ACC112 (cell line): ENCODE results near the gene CACNA1H.

Experiments used
- H2AFZ ChIP-seq: fragments of 200-600 bp; sonication (generic); one replicate; pipeline ENCODE4 v1.6.0; 2017; ENCODE audit warnings: antibody characterized with exemption, low read length; ENCODE audit not compliant: unreplicated experiment
- H3K27ac ChIP-seq: fragments of 200-600 bp; sonication (generic); 2 replicates; pipeline ENCODE4 v1.5.1; 2014; ENCODE audit warnings: low read depth, mild to moderate bottlenecking, antibody characterized with exemption, low read length, moderate library complexity
- H3K27me3 ChIP-seq: fragments of 200-600 bp; sonication (generic); 2 replicates; pipeline ENCODE4 v1.6.1; 2014; ENCODE audit warnings: mild to moderate bottlenecking, antibody characterized with exemption, low read length, moderate library complexity, mixed read lengths; ENCODE audit not compliant: insufficient read depth
- H3K36me3 ChIP-seq: fragments of 200-600 bp; sonication (generic); 2 replicates; pipeline ENCODE4 v1.6.1; 2016; ENCODE audit warnings: mild to moderate bottlenecking, antibody characterized with exemption, low read length, moderate library complexity, mixed read lengths; ENCODE audit not compliant: insufficient read depth
- H3K4me1 ChIP-seq: fragments of 200-600 bp; sonication (generic); one replicate; pipeline ENCODE4 v1.6.1; 2016; ENCODE audit warnings: low read length, mixed read lengths; ENCODE audit not compliant: insufficient read depth, unreplicated experiment, control insufficient read depth
- H3K4me3 ChIP-seq: fragments of 200-600 bp; sonication (generic); 2 replicates; pipeline ENCODE4 v1.5.1; 2014; ENCODE audit warnings: mild to moderate bottlenecking, low read depth, low read length
- H3K79me2 ChIP-seq: fragments of 200-600 bp; sonication (generic); one replicate; pipeline ENCODE4 v1.6.0; 2016; ENCODE audit warnings: low read length; ENCODE audit not compliant: control insufficient read depth, unreplicated experiment, insufficient read depth

Gene CACNA1H

GRCh38 chr16:1123525-1124230 lies 29.2 kb upstream of the CACNA1H start:
- Histone ChIP-seq H3K79me2 (no peaks in the 10 kb centered on the region), H3K4me3 (no peak overlapping the region), H2AFZ (no peak overlapping the region), H3K36me3 (no peaks in the 10 kb centered on the region), H3K27me3 (no peaks in the 10 kb centered on the region), H3K27ac (no peak overlapping the region), H3K4me1 (no peaks in the 10 kb centered on the region)

GRCh38 chr16:1124291-1124690 lies 28.6 kb upstream of the CACNA1H start:
- Histone ChIP-seq H3K27me3 (no peaks in the 10 kb centered on the region), H3K4me1 (no peaks in the 10 kb centered on the region), H3K27ac (no peak overlapping the region), H2AFZ (no peak overlapping the region), H3K36me3 (no peaks in the 10 kb centered on the region), H3K79me2 (no peaks in the 10 kb centered on the region), H3K4me3 (no peak overlapping the region)

DNA sequence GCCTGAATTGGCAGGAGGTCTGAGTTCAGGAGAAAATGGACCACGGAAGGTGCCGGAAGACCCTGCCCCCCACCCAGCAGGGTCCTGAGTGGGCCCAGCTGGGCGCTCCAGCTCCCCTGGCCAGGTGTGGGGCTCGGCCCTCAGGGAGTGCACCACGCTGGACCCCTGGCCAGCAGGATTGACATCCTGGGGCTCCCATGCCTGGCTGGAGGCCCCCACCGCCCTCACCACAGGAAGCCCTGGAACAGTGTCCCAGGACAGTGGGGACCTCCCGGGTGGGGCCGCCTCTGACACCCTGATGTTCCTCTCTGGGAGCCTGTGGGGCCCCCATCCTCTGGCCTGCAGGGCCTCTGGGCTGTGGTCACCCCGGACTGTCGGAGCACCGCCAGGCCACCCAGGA lies 28.1 kb upstream of the CACNA1H start:
- Histone ChIP-seq H3K36me3 (no peaks in the 10 kb centered on the region), H2AFZ (no peak overlapping the region), H3K79me2 (no peaks in the 10 kb centered on the region), H3K4me3 (no peak overlapping the region), H3K27ac (no peak overlapping the region), H3K4me1 (no peaks in the 10 kb centered on the region), H3K27me3 (no peaks in the 10 kb centered on the region)

DNA sequence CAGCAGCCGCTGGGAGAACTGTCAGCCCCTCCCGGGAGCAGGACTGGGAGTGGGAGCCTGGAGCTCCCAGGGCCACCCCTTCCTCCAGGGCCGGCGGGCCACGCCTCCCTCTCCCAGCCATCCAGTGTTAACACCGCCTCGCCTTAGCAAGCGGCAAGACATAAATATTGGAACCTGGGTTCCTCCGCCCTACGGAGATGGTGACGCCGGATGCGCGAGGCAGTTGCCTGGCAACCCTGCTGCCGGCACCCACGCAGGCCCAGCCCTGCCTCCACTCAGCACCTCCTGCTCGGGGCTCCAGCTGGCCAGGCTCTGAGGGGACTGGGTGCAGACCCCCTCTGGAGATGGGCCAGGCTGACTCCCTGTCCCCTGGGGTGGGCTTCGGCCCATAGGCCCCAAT lies 27.4 kb upstream of the CACNA1H start:
- Histone ChIP-seq H2AFZ (no peak overlapping the region), H3K36me3 (no peaks in the 10 kb centered on the region), H3K4me1 (no peaks in the 10 kb centered on the region), H3K79me2 (no peaks in the 10 kb centered on the region), H3K4me3 (no peak overlapping the region), H3K27me3 (no peaks in the 10 kb centered on the region), H3K27ac (no peak overlapping the region)

GRCh38 chr16:1126044-1126443 lies 26.9 kb upstream of the CACNA1H start:
- Histone ChIP-seq H3K79me2 (no peaks in the 10 kb centered on the region), H3K4me3 (no peak overlapping the region), H3K27me3 (no peaks in the 10 kb centered on the region), H3K27ac (no peak overlapping the region), H3K4me1 (no peaks in the 10 kb centered on the region), H2AFZ (no peak overlapping the region), H3K36me3 (no peaks in the 10 kb centered on the region)

DNA sequence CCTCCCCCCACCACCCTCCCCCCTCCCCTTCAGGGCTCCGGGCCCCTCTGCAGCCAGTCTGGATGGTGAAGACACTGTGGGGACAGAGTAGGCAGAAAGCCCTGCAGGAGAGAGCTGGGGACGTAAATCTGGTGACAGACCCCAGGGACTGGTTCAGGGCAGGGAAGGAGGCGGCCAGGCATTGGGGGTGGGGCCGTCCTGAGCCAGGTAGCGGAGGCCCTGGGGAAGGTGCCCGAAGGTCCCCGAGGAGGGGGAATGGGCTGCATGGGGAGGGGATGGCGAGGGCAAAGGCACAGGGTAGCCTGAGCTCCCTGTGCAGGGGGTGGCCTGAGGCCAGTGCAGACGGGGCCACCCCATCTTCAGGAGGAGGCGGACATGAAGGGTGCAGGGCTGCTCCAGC lies 26.3 kb upstream of the CACNA1H start:
- Histone ChIP-seq H3K4me3 (no peak overlapping the region), H3K27me3 (no peaks in the 10 kb centered on the region), H3K36me3 (no peaks in the 10 kb centered on the region), H2AFZ (no peak overlapping the region), H3K4me1 (no peaks in the 10 kb centered on the region), H3K79me2 (no peaks in the 10 kb centered on the region), H3K27ac (no peak overlapping the region)

DNA sequence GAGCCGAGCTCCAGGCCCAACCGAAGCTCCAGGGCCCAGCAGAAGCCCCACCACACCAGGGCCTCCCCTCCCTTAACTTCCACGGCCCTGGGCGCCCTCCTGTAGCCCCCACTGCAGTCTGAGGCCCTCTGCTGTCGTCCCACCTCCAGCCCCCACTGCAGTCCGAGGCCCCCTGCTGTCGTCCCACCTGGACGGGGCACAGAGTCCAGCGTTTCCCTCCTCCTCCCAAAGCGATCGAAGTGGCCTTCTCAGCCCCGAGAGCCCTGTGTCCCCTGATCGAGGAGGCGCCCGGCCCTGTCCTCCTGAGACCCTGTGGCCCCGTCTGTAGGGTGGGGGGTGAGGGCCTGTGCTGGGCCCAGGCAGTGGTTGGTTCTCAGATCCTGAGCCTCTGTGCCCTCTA lies 25.8 kb upstream of the CACNA1H start:
- H2AFZ ChIP-seq = no peak overlapping the region
- no peaks in the 10 kb centered on the region for H3K79me2 ChIP-seq
- H3K36me3 ChIP-seq = no peaks in the 10 kb centered on the region
- H3K4me3 ChIP-seq = no peak overlapping the region
- no peaks in the 10 kb centered on the region for H3K27me3 ChIP-seq
- H3K27ac ChIP-seq = no peak overlapping the region
- H3K4me1 ChIP-seq = no peaks in the 10 kb centered on the region

GRCh38 chr16:1127971-1128715 lies 24.8 kb upstream of the CACNA1H start:
- no peak overlapping the region for H3K27ac ChIP-seq
- H3K36me3 ChIP-seq = no peaks in the 10 kb centered on the region
- no peak overlapping the region for H2AFZ ChIP-seq
- no peaks in the 10 kb centered on the region for H3K27me3 ChIP-seq
- no peaks in the 10 kb centered on the region for H3K79me2 ChIP-seq
- H3K4me3 ChIP-seq = no peak overlapping the region
- no peaks in the 10 kb centered on the region for H3K4me1 ChIP-seq

DNA sequence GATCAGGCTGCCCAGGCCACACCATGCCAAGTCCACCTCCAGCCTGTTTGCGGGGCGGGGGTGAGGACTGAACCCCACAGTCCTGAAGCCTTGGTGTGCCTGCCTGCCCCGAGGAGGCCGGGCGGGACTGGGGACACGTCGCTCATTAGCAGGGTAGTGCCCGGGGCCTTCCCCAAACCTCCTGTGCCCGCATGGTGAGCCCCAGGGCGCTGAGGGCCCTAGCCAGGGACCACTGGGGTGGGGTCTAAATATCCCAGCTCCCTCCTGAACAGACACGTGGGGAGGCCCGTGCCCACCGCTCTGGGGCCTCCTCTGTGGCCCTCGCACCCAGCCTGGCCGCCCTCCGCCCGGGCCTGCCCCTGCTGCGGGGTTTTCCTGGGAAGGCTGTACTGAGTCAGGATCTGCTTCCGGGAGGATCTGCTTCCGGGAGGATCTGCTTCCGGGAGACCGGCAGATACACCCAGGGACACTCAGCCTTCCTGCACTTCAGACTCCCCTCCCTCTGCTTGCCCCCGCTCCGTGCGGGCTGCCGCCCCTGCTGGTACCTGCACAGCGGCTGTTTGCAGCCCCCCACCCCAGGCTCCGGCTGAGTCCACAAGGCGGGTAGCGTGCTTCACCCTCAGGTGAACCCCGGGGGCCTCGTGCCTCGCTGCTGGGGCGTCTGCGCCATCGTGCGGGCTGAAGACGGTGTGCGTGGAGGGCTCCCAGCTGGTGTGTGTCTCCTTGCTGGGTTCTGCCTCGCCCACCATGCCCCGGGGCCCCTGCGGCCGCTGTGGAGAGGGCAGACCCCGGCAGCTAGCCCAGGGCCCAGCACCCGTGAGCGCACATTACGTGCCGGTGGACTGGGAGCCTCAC lies 23.6 kb upstream of the CACNA1H start:
- no peaks in the 10 kb centered on the region for H3K79me2 ChIP-seq
- H3K27ac ChIP-seq = no peak overlapping the region
- H3K36me3 ChIP-seq = no peaks in the 10 kb centered on the region
- H3K27me3 ChIP-seq = peaks cover under 1% of the 10 kb centered on the region; the same call in 1 of the 2 replicates
- no peak overlapping the region for H2AFZ ChIP-seq
- no peaks in the 10 kb centered on the region for H3K4me1 ChIP-seq
- no peak overlapping the region for H3K4me3 ChIP-seq

GRCh38 chr16:1130382-1130781 lies 22.5 kb upstream of the CACNA1H start:
- Histone ChIP-seq H3K36me3 (no peaks in the 10 kb centered on the region), H3K27ac (no peak overlapping the region), H3K79me2 (no peaks in the 10 kb centered on the region), H3K27me3 (peaks cover 9% of the 10 kb centered on the region; the same call in 1 of the 2 replicates), H2AFZ (no peak overlapping the region), H3K4me1 (no peaks in the 10 kb centered on the region), H3K4me3 (no peak overlapping the region)
